ENCODE results near the gene BAIAP2.

The BAIAP2 gene

GRCh38 chr17:81150377-81151077 is 115.6 kb downstream of the BAIAP2 start:
- TF ChIP-seq FOXP2 (optimal IDR thresholded peaks at IDR 0.05; ENCODE audit: borderline replicate concordance, extremely low read depth, extremely low read length, insufficient read depth) (peak; percentile 15), TAF1 (IDR thresholded peaks at IDR 0.05; ENCODE audit: borderline replicate concordance, insufficient read depth, low read length) (no peak)

- TF ChIP-seq REST (IDR thresholded peaks at IDR 0.05; ENCODE audit: insufficient read depth in 1 of 2, low read depth in 2 of 2, low read length in 2 of 2), result no peak
- no peak for TF ChIP-seq SIN3A (IDR thresholded peaks at IDR 0.05; ENCODE audit: borderline replicate concordance, insufficient read depth, low read length)
- TF ChIP-seq POLR2AphosphoS5 (IDR thresholded peaks at IDR 0.05; ENCODE audit: low read depth, low read length), result no peak
- TF ChIP-seq TAF1 (IDR thresholded peaks at IDR 0.05; ENCODE audit: borderline replicate concordance, insufficient read depth, low read length), result no peak
- no peak for TF ChIP-seq FOXP2 (optimal IDR thresholded peaks at IDR 0.05; ENCODE audit: borderline replicate concordance, extremely low read depth, extremely low read length, insufficient read depth)
Measured at GRCh38 chr17:81151278-81151677, 116.3 kb downstream of the BAIAP2 start.

DNA sequence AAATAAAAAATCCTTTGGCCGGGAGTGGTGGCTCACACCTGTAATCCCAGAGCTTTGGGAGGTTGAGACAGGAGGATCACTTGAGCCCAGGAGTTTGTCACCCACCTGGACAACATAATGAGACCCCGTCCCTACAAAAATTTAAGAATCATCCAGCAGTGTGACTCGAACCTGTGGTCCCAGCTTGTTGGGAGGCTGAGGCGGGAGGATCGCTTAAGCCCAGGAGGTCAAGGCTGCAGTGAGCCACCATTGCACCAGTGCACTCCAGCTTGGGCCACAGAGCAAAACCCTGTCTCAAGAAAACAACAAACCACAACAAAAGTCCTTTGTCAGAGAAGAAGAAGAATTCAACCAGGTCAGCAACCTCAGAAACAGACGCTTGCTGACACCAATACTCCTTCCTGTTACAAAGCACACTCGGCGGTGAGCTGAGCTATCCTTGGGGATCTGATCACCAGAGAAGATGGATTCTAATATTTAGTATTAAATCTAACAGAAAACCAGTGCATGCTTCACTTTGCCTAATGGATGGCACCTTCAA is 117.4 kb downstream of the BAIAP2 start:
- TF ChIP-seq REST (IDR thresholded peaks at IDR 0.05; ENCODE audit: insufficient read depth in 1 of 2, low read depth in 2 of 2, low read length in 2 of 2), result no peak
- no peak for TF ChIP-seq TAF1 (IDR thresholded peaks at IDR 0.05; ENCODE audit: borderline replicate concordance, insufficient read depth, low read length)
- TF ChIP-seq POLR2AphosphoS5 (IDR thresholded peaks at IDR 0.05; ENCODE audit: low read depth, low read length), result no peak

DNA sequence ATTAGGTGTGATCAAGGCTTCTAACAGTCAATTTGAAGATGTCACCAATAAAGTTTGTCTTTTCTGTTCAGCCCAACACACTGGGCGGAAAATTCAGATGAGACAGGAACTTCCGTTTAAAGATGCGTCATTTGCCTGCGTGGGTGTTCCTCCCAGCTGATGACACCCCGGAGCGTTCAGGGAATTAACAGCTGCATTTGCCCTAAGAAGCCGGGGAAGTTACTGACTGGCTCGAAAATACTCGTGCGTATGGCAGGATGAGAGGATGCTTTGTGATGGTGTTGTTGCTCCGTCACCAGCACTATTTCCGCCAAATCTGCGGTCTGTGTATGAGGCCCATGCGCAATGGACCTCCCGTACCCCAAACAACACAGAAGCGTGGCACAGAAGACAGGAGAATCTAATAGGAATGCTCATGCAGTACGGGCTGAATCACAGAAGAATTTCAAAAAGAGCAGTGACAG is 118.4 kb downstream of the BAIAP2 start:
- TF ChIP-seq FOXP2 (optimal IDR thresholded peaks at IDR 0.05; ENCODE audit: borderline replicate concordance, extremely low read depth, extremely low read length, insufficient read depth), result peak; percentile 71
- no peak for TF ChIP-seq SIN3A (IDR thresholded peaks at IDR 0.05; ENCODE audit: borderline replicate concordance, insufficient read depth, low read length)
- TF ChIP-seq POLR2AphosphoS5 (IDR thresholded peaks at IDR 0.05; ENCODE audit: low read depth, low read length), result no peak
- no peak for TF ChIP-seq REST (IDR thresholded peaks at IDR 0.05; ENCODE audit: insufficient read depth in 1 of 2, low read depth in 2 of 2, low read length in 2 of 2)

DNA sequence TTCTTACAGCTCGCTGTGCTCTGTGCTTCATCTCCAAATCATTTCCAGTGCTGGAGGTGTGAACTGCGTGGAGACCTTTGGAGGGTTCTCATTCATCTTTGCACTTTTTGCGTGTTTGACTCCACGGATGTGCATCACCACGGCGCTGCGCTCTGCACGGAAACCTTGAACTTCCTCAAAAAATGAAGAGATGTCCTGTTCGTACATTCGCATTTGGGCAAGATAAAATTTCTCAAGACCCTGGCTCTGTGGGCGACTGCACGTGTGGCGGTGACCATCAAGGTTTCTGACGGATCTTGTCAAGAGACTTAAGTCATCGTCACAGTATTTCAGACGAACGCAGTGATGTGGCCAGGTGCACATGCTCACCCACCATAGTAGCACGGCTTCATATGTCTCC is 120.0 kb downstream of the BAIAP2 start:
- no peak for TF ChIP-seq REST (IDR thresholded peaks at IDR 0.05; ENCODE audit: insufficient read depth in 1 of 2, low read depth in 2 of 2, low read length in 2 of 2)
- no peak for TF ChIP-seq TAF1 (IDR thresholded peaks at IDR 0.05; ENCODE audit: borderline replicate concordance, insufficient read depth, low read length)
- TF ChIP-seq POLR2AphosphoS5 (IDR thresholded peaks at IDR 0.05; ENCODE audit: low read depth, low read length), result no peak
- TF ChIP-seq SIN3A (IDR thresholded peaks at IDR 0.05; ENCODE audit: borderline replicate concordance, insufficient read depth, low read length), result no peak
- TF ChIP-seq FOXP2 (optimal IDR thresholded peaks at IDR 0.05; ENCODE audit: borderline replicate concordance, extremely low read depth, extremely low read length, insufficient read depth), result no peak

Measured in PFSK-1 (cell line).